ENCODE results near the gene PUM1.

DNA sequence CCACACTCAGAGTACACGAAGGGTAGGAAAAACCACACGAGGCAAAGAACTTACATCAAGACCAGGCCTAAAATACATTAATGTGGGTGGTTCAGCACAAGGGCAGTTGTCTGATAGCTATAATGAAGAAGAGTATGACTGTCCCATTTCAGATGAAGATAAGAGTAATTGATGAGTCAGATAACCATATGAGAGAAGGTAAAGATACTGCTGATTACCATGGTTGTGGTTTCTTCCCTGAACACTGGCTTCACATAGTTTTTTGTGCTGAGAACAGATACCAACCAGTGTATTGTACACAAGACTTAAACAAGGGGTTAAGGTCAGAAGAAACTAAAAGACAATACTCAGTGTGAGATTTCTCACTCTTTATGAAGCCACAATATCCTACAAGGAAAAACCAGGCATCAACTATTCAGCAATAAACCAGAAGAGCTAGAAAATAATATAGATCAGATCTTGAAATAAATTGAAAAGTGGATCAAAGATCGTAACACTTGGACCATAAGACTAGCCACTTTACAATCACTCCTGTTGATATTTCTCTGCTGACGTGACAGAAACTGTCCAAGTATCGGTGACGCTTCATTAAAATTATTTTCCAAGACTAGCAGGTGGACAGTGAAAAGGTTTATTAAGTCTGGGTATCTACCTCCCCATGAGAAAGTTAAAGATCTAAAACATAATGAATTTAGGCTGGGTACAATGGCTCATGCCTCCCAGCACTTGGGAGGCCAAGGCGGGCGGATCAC is 28.6 kb downstream of the PUM1 start:
- TF ChIP-seq POLR2A (IDR thresholded peaks at IDR 0.05), result no peak
- TF ChIP-seq, protein P1, sequence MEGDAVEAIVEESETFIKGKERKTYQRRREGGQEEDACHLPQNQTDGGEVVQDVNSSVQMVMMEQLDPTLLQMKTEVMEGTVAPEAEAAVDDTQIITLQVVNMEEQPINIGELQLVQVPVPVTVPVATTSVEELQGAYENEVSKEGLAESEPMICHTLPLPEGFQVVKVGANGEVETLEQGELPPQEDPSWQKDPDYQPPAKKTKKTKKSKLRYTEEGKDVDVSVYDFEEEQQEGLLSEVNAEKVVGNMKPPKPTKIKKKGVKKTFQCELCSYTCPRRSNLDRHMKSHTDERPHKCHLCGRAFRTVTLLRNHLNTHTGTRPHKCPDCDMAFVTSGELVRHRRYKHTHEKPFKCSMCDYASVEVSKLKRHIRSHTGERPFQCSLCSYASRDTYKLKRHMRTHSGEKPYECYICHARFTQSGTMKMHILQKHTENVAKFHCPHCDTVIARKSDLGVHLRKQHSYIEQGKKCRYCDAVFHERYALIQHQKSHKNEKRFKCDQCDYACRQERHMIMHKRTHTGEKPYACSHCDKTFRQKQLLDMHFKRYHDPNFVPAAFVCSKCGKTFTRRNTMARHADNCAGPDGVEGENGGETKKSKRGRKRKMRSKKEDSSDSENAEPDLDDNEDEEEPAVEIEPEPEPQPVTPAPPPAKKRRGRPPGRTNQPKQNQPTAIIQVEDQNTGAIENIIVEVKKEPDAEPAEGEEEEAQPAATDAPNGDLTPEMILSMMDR (IDR thresholded peaks at IDR 0.05), result no peak

All from lower leg skin (tissue), 3 donors.